Endothelial cell of umbilical vein (primary cell): Measurements from ENCODE around the gene NRXN3. TPM values are rescaled to one million over a fixed set of nuclear protein-coding genes. Genes with fewer than 3 reads are reported as not detected.

Experiments
- BruUV-seq: library from RNA; stranded (reverse); fragments of 400-500 nt; replicated peaks from 2 replicates; lab custom pipeline; 2021; lab: Mats Ljungman, UMichigan
- CTCF ChIA-PET: fragments of 300-600, 350-600 bp; sonication (Branson Sonifier 250); formaldehyde crosslinking; loops from one replicate; lab custom pipeline; 2021; ENCODE audit warnings: antibody characterized with exemption, inconsistent platforms; lab: Charles Lee
- POLR2A ChIA-PET: fragments of 300-600, 350-600 bp; sonication (Branson Sonifier 250); formaldehyde crosslinking; loops from one replicate; lab custom pipeline; 2021; ENCODE audit warnings: antibody characterized with exemption, inconsistent platforms; lab: Charles Lee
- DNase-seq: peaks from one replicate; pipeline ENCODE4 v3.0.0-alpha.2; 2011; ENCODE audit warnings: low read depth, low spot score
- FAIRE-seq: peaks from 2 replicates; lab custom pipeline; 2011; peaks lifted over from hg19 to GRCh38; lab: Jason Lieb, UNC
- H2AFZ ChIP-seq: 2 replicates; pipeline ENCODE4 v1.6.0; 2012; ENCODE audit warnings: low read depth, low read length, control low read depth, inconsistent platforms
- H3K27ac ChIP-seq: 2 replicates; pipeline ENCODE4 v1.5.1; 2011; ENCODE audit warnings: low read depth, mild to moderate bottlenecking, control low read depth, low read length, moderate library complexity; ENCODE audit not compliant: insufficient read depth
- H3K27me3 ChIP-seq, 2 experiments: 2 replicates each; pipeline versions ENCODE4 v1.6.0 to v1.6.1; 2011; ENCODE audit warnings: low read length in 2 of 2, mixed read lengths in 1 of 2; ENCODE audit not compliant: control insufficient read depth in 2 of 2, insufficient read depth in 2 of 2
- H3K36me3 ChIP-seq, 2 experiments: 2 replicates in 1 of 2; 3 replicates in 1 of 2; pipeline ENCODE4 v1.5.1; 2011; ENCODE audit warnings: low read length in 2 of 2, mild to moderate bottlenecking in 1 of 2, moderate library complexity in 1 of 2; ENCODE audit not compliant: control insufficient read depth in 2 of 2, insufficient read depth in 2 of 2; ENCODE audit errors: extremely low read depth in 1 of 2
- H3K4me1 ChIP-seq: 3 replicates; pipeline ENCODE4 v1.5.1; 2011; ENCODE audit warnings: mild to moderate bottlenecking, low read length; ENCODE audit not compliant: control insufficient read depth, insufficient read depth; ENCODE audit errors: extremely low read depth
- H3K4me2 ChIP-seq: 2 replicates; pipeline ENCODE4 v1.6.1; 2011; ENCODE audit warnings: low read length, control low read depth, mixed read lengths; ENCODE audit not compliant: insufficient read depth
- H3K4me3 ChIP-seq, 3 experiments: fragments of 200-600 bp in 1 of 3; sonication (generic), shearing (Covaris generic) in 1 of 3; replicated peaks in 1 of 3; 2 replicates each; pipeline ENCODE4 v1.5.1; 2011 to 2016; ENCODE audit warnings: control low read depth in 3 of 3, low read length in 3 of 3, mild to moderate bottlenecking in 2 of 3, inconsistent platforms in 1 of 3, low read depth in 1 of 3, moderate library complexity in 1 of 3; ENCODE audit not compliant: insufficient read depth in 1 of 3
- H3K79me2 ChIP-seq: 2 replicates; pipeline ENCODE4 v1.6.0; 2012; ENCODE audit warnings: low read length, inconsistent platforms; ENCODE audit not compliant: control insufficient read depth, insufficient read depth
- H3K9ac ChIP-seq: replicated peaks from 2 replicates; pipeline ENCODE3; 2011; ENCODE audit warnings: low read length, control low read depth; ENCODE audit not compliant: insufficient read depth; ENCODE audit errors: extremely low read depth
- H3K9me1 ChIP-seq: replicated peaks from 3 replicates; pipeline ENCODE4 v1.6.0; 2011; ENCODE audit warnings: mild to moderate bottlenecking, low read length; ENCODE audit not compliant: control insufficient read depth, insufficient read depth; ENCODE audit errors: extremely low read depth
- H3K9me3 ChIP-seq: replicated peaks from 2 replicates; pipeline ENCODE4 v1.5.1; 2012; ENCODE audit warnings: low read length, inconsistent platforms; ENCODE audit not compliant: control insufficient read depth, insufficient read depth
- H4K20me1 ChIP-seq: replicated peaks from 2 replicates; pipeline ENCODE3; 2011; ENCODE audit warnings: mild to moderate bottlenecking, low read length; ENCODE audit not compliant: control insufficient read depth, insufficient read depth; ENCODE audit errors: extremely low read depth
- EZH2 ChIP-seq: IDR thresholded peaks from 2 replicates; pipeline ENCODE4 v1.6.1; 2012; ENCODE audit warnings: borderline replicate concordance, low read depth, mild to moderate bottlenecking, moderate library complexity, low read length, inconsistent platforms; ENCODE audit not compliant: severe bottlenecking
- GATA2 ChIP-seq: IDR thresholded peaks from 2 replicates; pipeline ENCODE4 v1.7.0; 2011; ENCODE audit warnings: low read depth, mild to moderate bottlenecking, moderate library complexity, mixed read lengths, low read length; ENCODE audit not compliant: insufficient read length, insufficient read depth
- JUN ChIP-seq: IDR thresholded peaks from 2 replicates; pipeline ENCODE4 v1.6.1; 2011; ENCODE audit warnings: borderline replicate concordance, low read depth; ENCODE audit not compliant: insufficient read length, insufficient read depth
- MYC ChIP-seq: IDR thresholded peaks from one replicate; pipeline ENCODE4 v1.6.1; 2011; ENCODE audit warnings: mild to moderate bottlenecking, low read depth, low read length
- POLR2AphosphoS5 ChIP-seq: IDR thresholded peaks from 2 replicates; pipeline ENCODE4 v1.6.1; 2012; ENCODE audit warnings: low read depth, mild to moderate bottlenecking, control low read depth, low read length, moderate library complexity; ENCODE audit not compliant: insufficient read depth
- dilution Hi-C: fragments of 300-500 bp; cut with MboI; formaldehyde crosslinking; loops from one replicate; pipeline ENCODE4 v1.15.0; 2019; ENCODE audit warnings: low sequenced_read_pairs; ENCODE audit not compliant: extremely low pct_ligation_motif_present
- intact Hi-C: fragments of 100-400 bp; cut with micrococcal nuclease; formaldehyde crosslinking; loops from one replicate; pipeline ENCODE4 v1.10.0; 2022
- polyA plus RNA-seq, 4 experiments: library from polyadenylated mRNA; depleted of rRNA in 3 of 4; stranded (reverse) in 3 of 4; unstranded in 1 of 4; fragments of >200 nt; gene quantifications; 2 replicates each; pipeline versions ENCODE4 v1.2.1 to v1.2.3, GENCODE V29; 2011 to 2012; ENCODE audit warnings: missing spikeins in 1 of 4
- total RNA-seq: library from RNA; stranded (reverse); gene quantifications from 2 replicates; pipeline ENCODE4 v1.2.3, GENCODE V29; 2021
- TF ChIP-seq, protein P1 (sequence below): IDR thresholded peaks from 2 replicates; pipeline ENCODE4 v1.6.1; 2011; ENCODE audit not compliant: insufficient read depth, insufficient read length
- TF ChIP-seq, protein P2 (sequence below), 2 donors: IDR thresholded peaks; 1 replicate in 1 of 2; 2 replicates in 1 of 2; pipeline ENCODE4 v1.5.1; 2011; ENCODE audit warnings: low read length in 2 of 2, mild to moderate bottlenecking in 2 of 2, moderate library complexity in 2 of 2, control low read depth in 1 of 2, inconsistent platforms in 1 of 2, low read depth in 1 of 2; ENCODE audit not compliant: insufficient read depth in 1 of 2; ENCODE audit errors: extremely low read depth in 1 of 2

Gene NRXN3
- total and polyA plus RNA-seq, 2 donors (not counting 3 experiments of a cell fraction or from before 2014, with no cell fraction given): 0.72 to 4.2 TPM

- no peaks in the 10 kb centered on the region for H4K20me1 ChIP-seq
- H3K27ac ChIP-seq: no peak overlapping the region
- dilution Hi-C loops: no loop called here
- BruUV-seq: no TSS peak
- no peak for DNase-seq
- ChIA-PET CTCF (no interaction called here), POLR2A (no interaction called here)
- intact Hi-C loops: no loop called here
- no peak overlapping the region for H3K4me2 ChIP-seq
- TF ChIP-seq GATA2: no peak
- TF ChIP-seq, protein P1, sequence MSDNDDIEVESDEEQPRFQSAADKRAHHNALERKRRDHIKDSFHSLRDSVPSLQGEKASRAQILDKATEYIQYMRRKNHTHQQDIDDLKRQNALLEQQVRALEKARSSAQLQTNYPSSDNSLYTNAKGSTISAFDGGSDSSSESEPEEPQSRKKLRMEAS: no peak
- TF ChIP-seq JUN: no peak
- no peak for TF ChIP-seq POLR2AphosphoS5
- no peak for TF ChIP-seq MYC
- no peak for TF ChIP-seq EZH2
- TF ChIP-seq, protein P2, sequence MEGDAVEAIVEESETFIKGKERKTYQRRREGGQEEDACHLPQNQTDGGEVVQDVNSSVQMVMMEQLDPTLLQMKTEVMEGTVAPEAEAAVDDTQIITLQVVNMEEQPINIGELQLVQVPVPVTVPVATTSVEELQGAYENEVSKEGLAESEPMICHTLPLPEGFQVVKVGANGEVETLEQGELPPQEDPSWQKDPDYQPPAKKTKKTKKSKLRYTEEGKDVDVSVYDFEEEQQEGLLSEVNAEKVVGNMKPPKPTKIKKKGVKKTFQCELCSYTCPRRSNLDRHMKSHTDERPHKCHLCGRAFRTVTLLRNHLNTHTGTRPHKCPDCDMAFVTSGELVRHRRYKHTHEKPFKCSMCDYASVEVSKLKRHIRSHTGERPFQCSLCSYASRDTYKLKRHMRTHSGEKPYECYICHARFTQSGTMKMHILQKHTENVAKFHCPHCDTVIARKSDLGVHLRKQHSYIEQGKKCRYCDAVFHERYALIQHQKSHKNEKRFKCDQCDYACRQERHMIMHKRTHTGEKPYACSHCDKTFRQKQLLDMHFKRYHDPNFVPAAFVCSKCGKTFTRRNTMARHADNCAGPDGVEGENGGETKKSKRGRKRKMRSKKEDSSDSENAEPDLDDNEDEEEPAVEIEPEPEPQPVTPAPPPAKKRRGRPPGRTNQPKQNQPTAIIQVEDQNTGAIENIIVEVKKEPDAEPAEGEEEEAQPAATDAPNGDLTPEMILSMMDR (IDR thresholded peaks at IDR 0.05; ENCODE audit: extremely low read depth in 1 of 2, insufficient read depth in 1 of 2, low read depth in 1 of 2, low read length in 2 of 2): no peak
- H3K9ac ChIP-seq: no peak overlapping the region
- FAIRE-seq: no peak
- H3K27me3 ChIP-seq: no peaks in the 10 kb centered on the region
- no peak overlapping the region for H2AFZ ChIP-seq
- H3K4me3 ChIP-seq: no peak overlapping the region
- peaks cover 2% of the 10 kb centered on the region for H3K9me3 ChIP-seq
- no peaks in the 10 kb centered on the region for H3K36me3 ChIP-seq
- no peaks in the 10 kb centered on the region for H3K9me1 ChIP-seq
- no peaks in the 10 kb centered on the region for H3K79me2 ChIP-seq
- H3K4me1 ChIP-seq: no peaks in the 10 kb centered on the region
Observed at GRCh38 chr14:78383060-78383459, 212.9 kb downstream of the NRXN3 start.
